Colonic mucosa (tissue), 4 donors: ENCODE data around the gene LIN28B. TPM values are rescaled to one million over a fixed set of nuclear protein-coding genes. Genes with fewer than 3 reads are reported as not detected.

Experiments
- DNase-seq: peaks from one replicate; pipeline ENCODE4 v3.0.0-alpha.2; 2020
- H3K27ac ChIP-seq: fragments of 200-600 bp; one replicate; pipeline ENCODE4 v1.8.0; 2021
- H3K27me3 ChIP-seq: fragments of 200-600 bp; one replicate; pipeline ENCODE4 v1.8.0; 2021
- H3K36me3 ChIP-seq: fragments of 200-600 bp; one replicate; pipeline ENCODE4 v1.8.0; 2021
- H3K4me1 ChIP-seq: fragments of 200-600 bp; one replicate; pipeline ENCODE4 v1.8.0; 2021; ENCODE audit warnings: mild to moderate bottlenecking
- H3K4me3 ChIP-seq: fragments of 200-600 bp; one replicate; pipeline ENCODE4 v1.8.0; 2021
- H3K9ac ChIP-seq, 2 donors: one replicate each; pipeline ENCODE4 v1.7.0; 2013; ENCODE audit warnings: control low read depth in 2 of 2, low read depth in 2 of 2, low read length in 2 of 2
- H3K9me3 ChIP-seq: fragments of 200-600 bp; one replicate; pipeline ENCODE4 v1.8.0; 2021
- CTCF ChIP-seq: fragments of 200-600 bp; IDR thresholded peaks from one replicate; pipeline ENCODE4 v1.8.0; 2022; ENCODE audit warnings: antibody characterized with exemption, mild to moderate bottlenecking
- intact Hi-C: fragments of 100-400 bp; cut with DNase I; formaldehyde crosslinking; loops from one replicate; pipeline ENCODE4 v1.14.1; 2022
- total RNA-seq, 2 donors: library from RNA; stranded (reverse); fragmentation: NEBNext Ultra II Directional in 1 of 2; extraction: Animal tissue kit (Norgen Biotek cat#: 25700) in 1 of 2; gene quantifications; one replicate each; pipeline ENCODE4 v1.2.1, GENCODE V29; 2021
- donor health status: healthy.
- donor health status: DM: no; HTN: no; CAD: no.
- donor health status: DM: no; HTN: no; CAD: no.

The LIN28B gene
- total RNA-seq, 2 donors from 2014 or later: 0.12 TPM; not detected in 1

- H3K27me3 ChIP-seq: no peaks in the 10 kb centered on the region
- H3K9me3 ChIP-seq: no peaks in the 10 kb centered on the region
- no peak overlapping the region for H3K27ac ChIP-seq
- TF ChIP-seq CTCF: no peak
- H3K36me3 ChIP-seq: no peaks in the 10 kb centered on the region
- H3K4me3 ChIP-seq: no peak overlapping the region
- DNase-seq: peak; percentile 55
- H3K9ac ChIP-seq: no peak overlapping the region
- H3K4me1 ChIP-seq: no peaks in the 10 kb centered on the region
- intact Hi-C loops: no loop called here
Measured at GRCh38 chr6:105097288-105097687, 140.4 kb downstream of the LIN28B start.

- H3K36me3 ChIP-seq: no peaks in the 10 kb centered on the region
- no peak overlapping the region for H3K4me3 ChIP-seq
- no peaks in the 10 kb centered on the region for H3K27me3 ChIP-seq
- H3K9me3 ChIP-seq: no peaks in the 10 kb centered on the region
- no peak for TF ChIP-seq CTCF
- H3K4me1 ChIP-seq: no peaks in the 10 kb centered on the region
- H3K27ac ChIP-seq: no peak overlapping the region
- no peak for DNase-seq
- intact Hi-C loops: no loop called here
- H3K9ac ChIP-seq: no peak overlapping the region
Measured at GRCh38 chr6:105099371-105099770, 142.5 kb downstream of the LIN28B start.

- Histone ChIP-seq H3K27me3 (no peaks in the 10 kb centered on the region), H3K27ac (no peak overlapping the region), H3K36me3 (no peaks in the 10 kb centered on the region), H3K9ac (no peak overlapping the region), H3K4me1 (no peaks in the 10 kb centered on the region), H3K9me3 (no peaks in the 10 kb centered on the region), H3K4me3 (no peak overlapping the region)
- intact Hi-C loops: no loop called here
- no peak for TF ChIP-seq CTCF
- no peak for DNase-seq
Measured at GRCh38 chr6:105102186-105102585, 145.3 kb downstream of the LIN28B start.

- Histone ChIP-seq H3K27ac (no peak overlapping the region), H3K9ac (no peak overlapping the region), H3K27me3 (no peaks in the 10 kb centered on the region), H3K36me3 (no peaks in the 10 kb centered on the region), H3K9me3 (no peaks in the 10 kb centered on the region), H3K4me3 (no peak overlapping the region), H3K4me1 (no peaks in the 10 kb centered on the region)
- TF ChIP-seq CTCF: no peak
- intact Hi-C loops: no loop called here
- no peak for DNase-seq
Measured at GRCh38 chr6:105105094-105105493, 148.2 kb downstream of the LIN28B start.

- intact Hi-C loops: no loop called here
- H3K27me3 ChIP-seq: no peaks in the 10 kb centered on the region
- no peak for DNase-seq
- H3K4me3 ChIP-seq: no peak overlapping the region
- no peaks in the 10 kb centered on the region for H3K9me3 ChIP-seq
- no peaks in the 10 kb centered on the region for H3K4me1 ChIP-seq
- H3K36me3 ChIP-seq: no peaks in the 10 kb centered on the region
- no peak overlapping the region for H3K9ac ChIP-seq
- no peak overlapping the region for H3K27ac ChIP-seq
- no peak for TF ChIP-seq CTCF
Measured at GRCh38 chr6:105106260-105106659, 149.4 kb downstream of the LIN28B start.

- intact Hi-C loops: no loop called here
- DNase-seq: no peak
- no peaks in the 10 kb centered on the region for H3K36me3 ChIP-seq
- H3K27me3 ChIP-seq: no peaks in the 10 kb centered on the region
- H3K27ac ChIP-seq: no peak overlapping the region
- no peak for TF ChIP-seq CTCF
- no peak overlapping the region for H3K4me3 ChIP-seq
- no peaks in the 10 kb centered on the region for H3K9me3 ChIP-seq
- no peak overlapping the region for H3K9ac ChIP-seq
- H3K4me1 ChIP-seq: no peaks in the 10 kb centered on the region
Measured at GRCh38 chr6:105107207-105107606, 150.3 kb downstream of the LIN28B start.
